ENCODE measurements around the gene SEMA4A.

Gene SEMA4A

DNA sequence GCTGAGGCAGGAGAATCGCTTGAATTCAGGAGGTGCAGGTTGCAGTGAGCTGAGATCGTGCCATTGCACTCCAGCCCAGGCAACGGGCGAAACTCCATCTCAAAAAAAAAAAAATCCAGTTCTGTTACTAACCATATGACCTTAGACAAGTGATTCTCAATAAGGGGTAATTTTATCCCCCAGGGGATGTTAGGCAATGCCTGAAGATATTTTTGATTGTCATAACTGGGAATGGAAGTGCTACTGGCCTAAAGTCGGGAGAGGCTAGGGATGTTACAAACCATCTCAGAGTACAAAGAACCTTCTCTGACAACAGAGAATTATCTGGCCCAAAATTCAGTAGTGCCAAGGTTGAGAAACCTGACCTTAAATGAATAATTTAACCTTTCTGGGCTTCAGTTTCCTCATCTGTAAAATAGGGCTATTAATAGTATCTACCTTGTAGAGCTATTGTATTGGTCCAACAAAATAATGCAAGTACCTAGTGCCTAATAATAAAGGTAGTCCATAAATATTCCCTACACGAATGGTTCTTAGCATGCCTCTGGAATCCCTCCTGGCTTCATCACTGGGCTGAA, 44.6 kb upstream of the SEMA4A start:
- in situ Hi-C loops (cut with MboI; ENCODE audit: low sequenced_read_pairs, unreplicated experiment), result no loop called here
- TF ChIP-seq, protein P1, sequence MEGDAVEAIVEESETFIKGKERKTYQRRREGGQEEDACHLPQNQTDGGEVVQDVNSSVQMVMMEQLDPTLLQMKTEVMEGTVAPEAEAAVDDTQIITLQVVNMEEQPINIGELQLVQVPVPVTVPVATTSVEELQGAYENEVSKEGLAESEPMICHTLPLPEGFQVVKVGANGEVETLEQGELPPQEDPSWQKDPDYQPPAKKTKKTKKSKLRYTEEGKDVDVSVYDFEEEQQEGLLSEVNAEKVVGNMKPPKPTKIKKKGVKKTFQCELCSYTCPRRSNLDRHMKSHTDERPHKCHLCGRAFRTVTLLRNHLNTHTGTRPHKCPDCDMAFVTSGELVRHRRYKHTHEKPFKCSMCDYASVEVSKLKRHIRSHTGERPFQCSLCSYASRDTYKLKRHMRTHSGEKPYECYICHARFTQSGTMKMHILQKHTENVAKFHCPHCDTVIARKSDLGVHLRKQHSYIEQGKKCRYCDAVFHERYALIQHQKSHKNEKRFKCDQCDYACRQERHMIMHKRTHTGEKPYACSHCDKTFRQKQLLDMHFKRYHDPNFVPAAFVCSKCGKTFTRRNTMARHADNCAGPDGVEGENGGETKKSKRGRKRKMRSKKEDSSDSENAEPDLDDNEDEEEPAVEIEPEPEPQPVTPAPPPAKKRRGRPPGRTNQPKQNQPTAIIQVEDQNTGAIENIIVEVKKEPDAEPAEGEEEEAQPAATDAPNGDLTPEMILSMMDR (IDR thresholded peaks at IDR 0.05; ENCODE audit: borderline replicate concordance, control extremely low read depth, extremely low read depth, insufficient read depth, missing control alignments), result no peak
- no peak for DNase-seq (ENCODE audit: low spot score)

DNA sequence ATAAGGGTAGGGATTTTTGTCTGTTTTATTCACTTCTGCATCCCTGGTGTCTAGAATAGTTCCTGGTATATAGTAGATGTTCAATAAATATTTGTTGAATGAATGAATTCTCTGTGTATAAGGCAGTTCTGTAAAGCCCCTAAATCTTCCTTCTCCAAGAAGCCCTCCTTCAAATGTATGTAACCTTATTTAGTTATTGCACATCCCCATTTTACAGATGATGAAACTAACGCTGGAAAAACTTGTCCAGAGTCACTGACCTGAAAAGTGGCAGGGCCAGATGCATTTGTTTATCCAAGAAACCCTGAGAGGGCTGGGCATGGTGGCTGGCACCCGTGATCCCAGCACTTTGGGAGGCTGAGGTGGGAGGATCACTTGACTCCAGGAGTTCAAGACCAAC, 43.1 kb upstream of the SEMA4A start:
- in situ Hi-C loops (cut with MboI; ENCODE audit: low sequenced_read_pairs, unreplicated experiment), result no loop called here
- DNase-seq (ENCODE audit: low spot score), result no peak
- TF ChIP-seq, protein P1 (IDR thresholded peaks at IDR 0.05; ENCODE audit: borderline replicate concordance, control extremely low read depth, extremely low read depth, insufficient read depth, missing control alignments), result no peak

DNA sequence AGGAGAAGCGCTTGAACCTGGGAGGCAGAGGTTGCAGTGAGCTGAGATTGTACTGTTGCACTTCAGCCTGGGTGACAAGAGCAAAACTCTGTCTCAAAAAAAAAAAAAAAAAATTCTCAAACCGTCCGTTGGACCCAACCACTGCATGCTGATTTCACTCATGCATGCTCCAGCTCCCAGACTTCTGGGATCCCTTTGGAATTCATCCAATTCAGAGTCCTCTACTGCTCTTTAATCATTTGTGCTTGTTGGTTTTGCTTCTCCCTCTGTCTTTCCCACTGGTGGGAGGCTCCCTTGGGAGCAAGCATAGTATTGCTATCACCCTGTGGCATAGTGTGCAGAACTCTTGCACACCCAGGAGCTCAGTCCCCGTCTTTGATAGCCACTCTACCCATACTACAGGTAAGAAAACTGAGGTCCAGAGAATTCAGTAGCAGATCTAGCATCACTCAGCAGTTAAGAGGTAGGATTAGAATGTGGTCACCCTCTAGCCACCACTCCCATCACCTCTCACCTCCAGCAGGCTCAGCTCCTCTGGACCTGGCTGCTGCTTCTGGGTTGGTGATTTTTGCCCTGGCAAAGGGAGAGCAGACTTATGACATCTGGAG, 41.9 kb upstream of the SEMA4A start:
- DNase-seq (ENCODE audit: low spot score), result no peak
- TF ChIP-seq, protein P1 (IDR thresholded peaks at IDR 0.05; ENCODE audit: borderline replicate concordance, control extremely low read depth, extremely low read depth, insufficient read depth, missing control alignments), result no peak
- in situ Hi-C loops (cut with MboI; ENCODE audit: low sequenced_read_pairs, unreplicated experiment), result no loop called here

DNA sequence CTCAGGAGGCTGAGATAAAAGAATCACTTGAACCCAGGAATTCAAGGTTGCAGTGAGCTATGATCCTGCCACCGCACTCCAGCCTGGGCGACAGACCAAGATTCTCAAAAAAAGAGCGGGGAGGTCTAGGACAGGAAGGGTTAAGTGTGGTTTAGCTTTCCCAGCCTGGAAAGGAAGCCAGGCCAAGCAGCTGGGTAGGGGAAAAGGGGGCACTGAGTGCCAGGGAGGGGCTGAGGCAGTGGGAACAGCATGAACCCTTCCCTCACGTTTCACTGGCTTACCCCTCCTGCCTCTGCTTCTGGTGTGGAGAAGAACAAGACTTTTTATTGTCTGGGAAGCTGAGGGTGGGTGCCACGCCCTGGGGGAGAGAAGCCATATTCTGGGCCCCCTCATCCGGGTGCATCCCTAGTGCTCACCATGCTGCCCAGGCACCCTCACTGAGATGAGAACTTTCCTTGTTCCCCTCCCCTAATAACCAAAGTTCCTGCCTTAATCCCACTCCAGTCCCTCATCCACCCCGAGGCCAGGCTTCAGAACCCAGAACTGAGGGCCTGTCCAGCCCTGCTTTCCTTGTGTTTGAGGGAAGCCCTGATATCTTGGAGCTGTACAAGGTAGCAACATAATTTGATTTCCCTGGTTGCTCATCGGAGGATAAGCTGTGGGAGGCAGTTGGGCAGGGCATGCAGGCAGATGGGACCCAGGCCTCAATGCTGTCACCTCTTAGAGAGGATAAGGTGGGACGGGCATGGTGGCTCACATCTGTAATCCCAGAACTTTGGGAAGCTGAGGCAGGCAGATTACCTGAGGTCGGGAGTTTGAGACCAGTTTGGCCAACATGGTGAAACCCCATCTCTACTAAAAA, 40.9 kb upstream of the SEMA4A start:
- TF ChIP-seq, protein P1 (IDR thresholded peaks at IDR 0.05; ENCODE audit: borderline replicate concordance, control extremely low read depth, extremely low read depth, insufficient read depth, missing control alignments), result no peak
- DNase-seq (ENCODE audit: low spot score), result no peak
- in situ Hi-C loops (cut with MboI; ENCODE audit: low sequenced_read_pairs, unreplicated experiment), result no loop called here

DNA sequence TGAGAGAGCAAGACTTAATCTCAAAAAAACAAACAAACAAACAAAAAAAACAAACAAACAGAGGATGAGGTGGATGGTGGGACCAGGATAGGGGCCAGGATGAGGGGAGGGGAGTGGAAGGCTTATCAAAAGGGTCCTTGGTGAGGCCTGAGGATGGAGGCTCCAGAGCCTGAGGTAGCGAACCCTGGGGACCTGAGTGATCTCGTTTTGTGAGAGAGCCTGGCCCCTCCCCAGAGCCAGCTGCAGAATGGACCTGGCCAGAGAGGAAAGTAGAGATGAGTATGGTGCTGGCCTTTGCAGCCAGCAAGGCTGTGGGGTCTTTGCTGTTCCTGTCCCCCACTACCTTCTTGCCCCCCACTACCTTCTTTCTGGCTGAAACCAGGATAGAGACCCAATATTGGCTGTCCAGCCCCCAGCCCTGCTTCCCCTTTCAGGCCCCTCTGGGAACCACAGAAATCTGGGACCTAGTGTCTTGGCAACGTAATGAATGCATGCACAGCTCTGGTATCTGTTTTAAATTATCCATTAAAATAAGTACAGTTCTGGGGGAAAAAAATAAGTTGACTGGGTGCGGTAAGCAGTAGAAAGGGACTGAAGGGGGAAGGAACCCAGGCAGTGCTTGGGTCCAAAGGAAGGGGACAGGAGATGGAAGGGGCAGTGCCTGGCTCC, 40.0 kb upstream of the SEMA4A start:
- in situ Hi-C loops (cut with MboI; ENCODE audit: low sequenced_read_pairs, unreplicated experiment), result no loop called here
- no peak for DNase-seq (ENCODE audit: low spot score)
- TF ChIP-seq, protein P1 (IDR thresholded peaks at IDR 0.05; ENCODE audit: borderline replicate concordance, control extremely low read depth, extremely low read depth, insufficient read depth, missing control alignments), result no peak

Measured in GM13976 (cell line).